Aorta (tissue), 5 donors: ENCODE data around the gene NLRP5. TPM values are rescaled to one million over a fixed set of nuclear protein-coding genes. Genes with fewer than 3 reads are reported as not detected.

Experiments used
- ATAC-seq: fragments of 200-7000 bp; cut with Tn5 transposase; one replicate; pipeline ENCODE4 v1.9.1; 2022; ENCODE audit warnings: moderate library complexity; ENCODE audit not compliant: low FRiP score
- DNase-seq, 2 donors: peaks; one replicate each; pipeline ENCODE4 v3.0.0-alpha.2; 2020
- H3K27ac ChIP-seq, 2 donors: one replicate each; pipeline ENCODE4 v1.5.1; 2013; ENCODE audit warnings: low read length in 2 of 2, mild to moderate bottlenecking in 2 of 2, moderate library complexity in 2 of 2, control low read depth in 1 of 2, inconsistent platforms in 1 of 2, low read depth in 1 of 2
- H3K27me3 ChIP-seq, 2 donors: one replicate each; pipeline ENCODE4 v1.6.1; 2013; ENCODE audit warnings: control low read depth in 1 of 2, low read length in 1 of 2, mild to moderate bottlenecking in 1 of 2, moderate library complexity in 1 of 2; ENCODE audit not compliant: insufficient read depth in 2 of 2, control insufficient read depth in 1 of 2
- H3K36me3 ChIP-seq, 2 donors: one replicate each; pipeline ENCODE4 v1.6.1; 2013; ENCODE audit warnings: control low read depth in 1 of 2, low read length in 1 of 2, mild to moderate bottlenecking in 1 of 2; ENCODE audit not compliant: insufficient read depth in 2 of 2, control insufficient read depth in 1 of 2
- H3K4me1 ChIP-seq, 2 donors: one replicate each; pipeline ENCODE4 v1.6.1; 2013; ENCODE audit warnings: low read length in 2 of 2, control low read depth in 1 of 2, mild to moderate bottlenecking in 1 of 2, moderate library complexity in 1 of 2; ENCODE audit not compliant: insufficient read depth in 2 of 2, control insufficient read depth in 1 of 2
- H3K4me3 ChIP-seq, 2 donors: one replicate each; pipeline ENCODE4 v1.5.1; 2013; ENCODE audit warnings: low read length in 2 of 2, control low read depth in 1 of 2, mild to moderate bottlenecking in 1 of 2
- H3K9me3 ChIP-seq: one replicate; pipeline ENCODE4 v1.6.1; 2013; ENCODE audit warnings: mild to moderate bottlenecking, low read length; ENCODE audit not compliant: control insufficient read depth
- WGBS, 2 donors: extraction: QIAGEN DNeasy Blood & Tissue Kit; methylation state at CpG; one replicate each; pipeline ENCODE4 v1.1.7; 2013; 5-methylcytosine and 5-hydroxymethylcytosine counted together
- intact Hi-C, 2 donors: fragments of 100-400 bp; cut with DNase I; formaldehyde crosslinking; loops; one replicate each; pipeline versions ENCODE4 v1.14.2 to v1.15.0; 2022
- polyA plus RNA-seq, 2 donors: library from polyadenylated mRNA; stranded (reverse); fragments of 200-250 nt; gene quantifications; one replicate each; pipeline ENCODE4 v1.2.3, GENCODE V29; 2013
- total RNA-seq, 2 donors: library from RNA; stranded (reverse); fragmentation: NEBNext Ultra II Directional; extraction: Animal tissue kit (Norgen Biotek cat#: 25700); gene quantifications; one replicate each; pipeline ENCODE4 v1.2.1, GENCODE V29; 2021
- donor health status: healthy with polysubstance abuse.
- donor health status: Bipolar disorder and iron deficiency.
- donor health status: DM: no; HTN: no; CAD: no.
- donor health status: DM: no; HTN: no; CAD: no.
- donor health status: DM: yes; HTN: yes; CAD: no.

Gene NLRP5
- total and polyA plus RNA-seq, 4 donors, result not detected

GRCh38 chr19:56083668-56084067 is 97.1 kb downstream of the NLRP5 start:
- H3K4me3 ChIP-seq, result no peak overlapping the region
- no peak for DNase-seq
- H3K27me3 ChIP-seq, result no peaks in the 10 kb centered on the region
- no peak overlapping the region for H3K27ac ChIP-seq
- peaks cover 0 to 6% of the 10 kb centered on the region in 2 donors for H3K36me3 ChIP-seq
- WGBS, 2 donors, result 63 to 65% methylated on average over 9 of the region's 9 CpGs
- intact Hi-C loops, result loop anchor here in 1 of 2 donors (2.0 kb wide), 1 partner anchor 59 kb away; no protein-coding TSS in a partner anchor
- ATAC-seq, result no peak
- H3K4me1 ChIP-seq, result no peaks in the 10 kb centered on the region
- no peaks in the 10 kb centered on the region for H3K9me3 ChIP-seq

- WGBS, 2 donors, result 78 to 81% methylated on average over 18 of the region's 18 CpGs
- DNase-seq (peak in 1 of 2 donors; percentile 61), ATAC-seq (no peak)
- Histone ChIP-seq H3K4me3 (no peak overlapping the region), H3K36me3 (peaks cover 0 to 7% of the 10 kb centered on the region in 2 donors), H3K27ac (no peak overlapping the region), H3K27me3 (no peaks in the 10 kb centered on the region), H3K4me1 (no peaks in the 10 kb centered on the region), H3K9me3 (no peaks in the 10 kb centered on the region)
- intact Hi-C loops, result no loop called here
Observed at GRCh38 chr19:56084835-56085536, 98.4 kb downstream of the NLRP5 start.

- intact Hi-C loops, result no loop called here
- H3K9me3 ChIP-seq, result no peaks in the 10 kb centered on the region
- DNase-seq (no peak), ATAC-seq (no peak)
- no peak overlapping the region for H3K4me3 ChIP-seq
- H3K36me3 ChIP-seq, result peaks cover 0 to 7% of the 10 kb centered on the region in 2 donors
- H3K4me1 ChIP-seq, result no peaks in the 10 kb centered on the region
- WGBS, 2 donors, result 91 to 94% methylated on average over 10 of the region's 10 CpGs
- H3K27ac ChIP-seq, result no peak overlapping the region
- H3K27me3 ChIP-seq, result no peaks in the 10 kb centered on the region
Observed at GRCh38 chr19:56085571-56086275, 99.1 kb downstream of the NLRP5 start.

GRCh38 chr19:56086671-56087430 is 100.3 kb downstream of the NLRP5 start:
- Histone ChIP-seq H3K27me3 (no peaks in the 10 kb centered on the region), H3K4me3 (no peak overlapping the region), H3K27ac (no peak overlapping the region), H3K9me3 (no peaks in the 10 kb centered on the region), H3K36me3 (peaks cover 0 to 7% of the 10 kb centered on the region in 2 donors), H3K4me1 (no peaks in the 10 kb centered on the region)
- WGBS, 2 donors, result 71 to 76% methylated on average over 49 of the region's 49 CpGs
- ATAC-seq (peak; percentile 11), DNase-seq (no peak)
- intact Hi-C loops, result no loop called here

- no peak for ATAC-seq
- H3K9me3 ChIP-seq, result no peaks in the 10 kb centered on the region
- intact Hi-C loops, result no loop called here
- no peak overlapping the region for H3K27ac ChIP-seq
- no peaks in the 10 kb centered on the region for H3K27me3 ChIP-seq
- no peak overlapping the region for H3K4me3 ChIP-seq
- no peaks in the 10 kb centered on the region for H3K4me1 ChIP-seq
- 75 to 78% methylated on average over 89 to 104 of the region's 104 CpGs for WGBS, 2 donors
- DNase-seq, result peak in 1 of 2 donors; percentile 69
- peaks cover 0 to 7% of the 10 kb centered on the region in 2 donors for H3K36me3 ChIP-seq
Observed at GRCh38 chr19:56087647-56088496, 101.3 kb downstream of the NLRP5 start.

- Histone ChIP-seq H3K4me3 (no peak overlapping the region), H3K9me3 (no peaks in the 10 kb centered on the region), H3K27me3 (no peaks in the 10 kb centered on the region), H3K36me3 (peaks cover 0 to 9% of the 10 kb centered on the region in 2 donors), H3K4me1 (no peaks in the 10 kb centered on the region), H3K27ac (no peak overlapping the region)
- ATAC-seq, result no peak
- intact Hi-C loops, result no loop called here
- WGBS, 2 donors, result 91 to 93% methylated on average over 64 to 66 of the region's 66 CpGs
- DNase-seq, result no peak
Observed at GRCh38 chr19:56088497-56089215, 102.1 kb downstream of the NLRP5 start.

- Histone ChIP-seq H3K4me3 (no peak overlapping the region), H3K27me3 (no peaks in the 10 kb centered on the region), H3K9me3 (no peaks in the 10 kb centered on the region), H3K4me1 (no peaks in the 10 kb centered on the region), H3K27ac (no peak overlapping the region), H3K36me3 (peaks cover 0 to 9% of the 10 kb centered on the region in 2 donors)
- WGBS, 2 donors, result 84 to 86% methylated on average over 14 of the region's 14 CpGs
- intact Hi-C loops, result no loop called here
- ATAC-seq (no peak), DNase-seq (no peak)
Observed at GRCh38 chr19:56089344-56089743, 102.8 kb downstream of the NLRP5 start.
